ENCODE results near the gene PTPN3.

Gene PTPN3

DNA sequence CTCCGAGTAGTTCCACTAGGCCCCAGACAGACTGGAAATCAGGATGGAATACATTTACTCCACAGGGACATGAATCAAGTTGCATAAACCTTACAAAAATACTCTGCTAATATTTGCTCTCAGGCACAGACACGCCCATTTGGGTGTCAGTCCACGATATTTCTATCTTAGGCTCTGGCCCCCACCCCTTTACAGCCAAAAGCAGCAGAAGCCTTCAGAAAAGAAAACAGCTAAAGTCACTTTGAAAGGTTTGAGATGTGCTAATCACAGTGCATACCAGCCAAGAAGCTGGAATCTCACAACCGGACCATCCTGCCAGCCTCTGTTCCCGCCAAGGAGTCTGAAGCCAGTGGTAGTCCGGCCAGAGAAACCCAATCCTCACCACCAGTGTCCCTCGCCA is 22.6 kb downstream of the PTPN3 start:
- no peak for DNase-seq (ENCODE audit: low spot score)

DNA sequence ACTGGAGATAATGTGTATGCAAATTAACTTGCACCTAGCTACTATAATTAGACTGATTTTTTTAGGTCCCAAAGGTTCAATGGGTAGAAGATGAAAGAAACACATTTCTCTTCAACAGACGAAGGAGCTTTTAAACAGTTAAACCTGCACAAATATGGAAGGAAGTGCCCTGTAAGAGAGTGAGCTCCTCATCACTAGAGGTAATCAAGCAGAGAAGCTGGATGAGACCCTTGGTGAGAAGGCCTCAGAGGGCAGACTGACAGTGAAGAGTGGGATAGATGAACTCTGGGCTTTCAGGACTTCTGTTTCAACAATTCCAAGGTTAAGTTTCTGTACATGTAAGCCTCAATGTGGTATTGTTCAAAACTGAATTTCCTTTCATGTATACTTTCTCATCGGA is 23.2 kb downstream of the PTPN3 start:
- no peak for DNase-seq (ENCODE audit: low spot score)

DNA sequence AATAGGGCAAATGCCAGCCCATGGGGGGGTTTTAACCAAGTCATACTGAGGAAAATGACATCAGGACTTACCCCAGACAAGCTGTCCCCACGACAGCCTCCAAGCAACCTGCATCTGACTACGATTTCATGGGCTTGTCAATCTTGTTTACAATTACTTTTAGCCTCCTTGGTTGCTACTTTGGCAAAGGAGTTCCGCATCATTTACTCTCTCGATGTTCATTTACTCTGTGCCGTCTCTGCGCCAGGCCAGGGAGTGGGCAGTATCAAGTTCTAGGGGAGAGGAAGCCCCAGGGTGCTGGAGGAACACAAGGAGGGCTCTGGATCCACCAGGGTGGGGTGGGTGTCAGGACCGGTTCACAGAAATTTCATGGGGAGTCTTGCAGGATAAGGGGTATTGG is 23.9 kb downstream of the PTPN3 start:
- no peak for DNase-seq (ENCODE audit: low spot score)

DNA sequence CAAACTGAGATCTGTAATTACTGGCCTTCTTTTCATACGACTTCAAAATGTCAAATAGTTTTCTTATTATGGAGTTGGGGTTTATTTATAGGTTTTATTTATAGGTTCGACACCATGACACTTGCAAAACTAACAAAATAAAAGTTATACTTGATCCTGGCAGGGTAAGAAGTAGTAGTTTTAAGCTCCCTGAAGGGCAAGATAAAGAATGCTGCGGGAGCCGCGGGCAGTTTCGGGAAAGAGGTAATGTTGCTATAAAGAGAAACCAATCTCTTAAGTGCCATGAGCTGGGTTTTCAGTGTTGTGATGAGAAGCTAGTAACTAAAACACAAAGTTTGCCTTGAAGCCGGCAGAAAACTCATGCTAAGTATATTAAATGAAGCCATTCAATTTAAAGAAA is 24.8 kb downstream of the PTPN3 start:
- DNase-seq (ENCODE audit: low spot score): no peak

DNA sequence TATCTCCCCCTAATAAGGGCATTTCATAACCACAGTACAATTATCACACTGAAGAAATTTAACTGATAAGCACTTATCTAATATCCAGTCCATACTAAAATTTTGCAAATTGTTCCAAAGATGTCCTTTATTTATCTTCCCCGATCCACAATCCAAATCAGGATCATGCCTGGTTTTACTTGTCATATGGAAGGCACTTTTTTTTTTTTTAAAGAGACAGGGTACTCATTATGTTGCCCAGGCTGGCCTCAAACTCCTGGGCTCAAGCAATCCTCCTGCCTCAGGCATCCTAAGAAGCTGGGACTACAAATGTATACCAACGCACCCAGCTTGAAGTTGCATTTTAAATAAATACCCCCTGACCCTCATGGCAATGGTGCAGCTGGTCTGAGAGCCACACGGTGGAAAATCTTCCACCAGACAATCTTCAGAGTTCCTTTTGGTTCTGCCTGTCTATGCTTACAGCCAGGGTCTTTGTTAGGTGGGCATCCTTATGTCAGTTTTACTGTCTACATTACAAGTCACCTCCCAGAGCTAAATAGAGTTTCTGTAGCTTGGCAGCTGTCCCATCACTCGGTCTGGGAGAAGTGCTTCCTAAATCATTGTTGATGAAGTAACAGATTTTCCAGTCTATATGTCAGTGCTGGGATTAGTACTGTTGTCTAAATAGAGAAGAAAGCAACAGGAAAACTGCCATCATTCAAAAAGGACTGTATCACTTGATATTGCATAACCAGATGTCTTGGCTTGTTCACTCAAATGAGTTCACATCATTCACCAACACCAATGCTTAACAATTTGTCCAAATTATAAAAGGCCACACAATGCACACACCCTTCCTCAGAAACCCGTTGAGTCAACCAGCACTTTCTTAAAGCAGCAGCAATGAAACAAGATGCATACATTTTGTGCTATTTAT is 26.4 kb downstream of the PTPN3 start:
- DNase-seq (ENCODE audit: low spot score): no peak

DNA sequence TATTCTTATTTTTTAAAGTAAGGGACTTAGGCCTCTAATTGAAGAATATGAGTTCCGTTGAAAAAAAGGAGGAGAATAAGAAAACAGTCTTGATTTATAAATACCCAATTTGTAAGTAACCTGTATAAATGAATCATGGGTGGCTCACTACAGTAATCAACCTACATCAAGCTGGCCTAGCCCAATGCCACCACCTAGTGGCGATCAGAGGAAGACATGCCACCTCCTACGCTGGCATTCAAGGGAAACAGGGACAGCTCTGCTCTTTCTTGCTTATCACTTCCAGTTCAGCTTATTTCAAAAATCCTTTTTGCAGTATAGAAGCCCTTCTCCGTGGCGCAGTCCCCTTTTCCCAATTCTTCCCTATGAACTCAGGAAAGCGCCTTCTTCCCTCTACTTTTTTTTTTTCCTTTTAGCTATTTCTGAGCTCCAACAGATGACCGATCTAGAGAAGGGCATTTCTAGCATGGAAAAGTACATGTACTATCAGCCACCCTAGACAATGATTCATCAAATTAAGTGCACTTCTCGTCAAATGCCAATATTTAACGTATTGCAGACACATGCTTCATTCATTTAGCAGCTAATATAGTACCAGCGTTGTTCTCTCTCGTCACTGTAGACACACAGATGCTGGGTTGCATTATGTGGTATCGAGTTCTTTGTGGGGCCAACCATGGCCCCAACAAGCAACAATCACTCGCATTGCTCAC is 28.3 kb downstream of the PTPN3 start:
- DNase-seq (ENCODE audit: low spot score): peak; percentile 84

DNA sequence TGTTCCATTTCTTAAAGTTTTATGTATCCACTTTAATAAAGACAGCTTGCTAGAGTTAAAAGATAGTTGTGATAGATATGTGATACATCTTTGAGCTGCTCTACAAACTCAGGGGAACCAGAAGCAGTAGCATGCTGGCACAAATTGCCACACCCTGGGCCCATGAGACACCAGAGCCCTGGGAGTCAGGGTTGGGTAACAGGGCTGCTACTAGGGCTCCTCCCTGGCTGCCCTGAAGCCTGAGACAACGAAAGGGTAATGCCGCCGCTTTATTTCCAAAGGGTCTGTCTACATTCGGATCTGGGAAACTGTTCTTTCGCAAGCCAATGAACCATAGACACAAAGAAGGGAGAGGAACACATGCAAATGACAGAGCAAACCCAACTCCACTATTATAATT is 29.2 kb downstream of the PTPN3 start:
- DNase-seq (ENCODE audit: low spot score): no peak

DNA sequence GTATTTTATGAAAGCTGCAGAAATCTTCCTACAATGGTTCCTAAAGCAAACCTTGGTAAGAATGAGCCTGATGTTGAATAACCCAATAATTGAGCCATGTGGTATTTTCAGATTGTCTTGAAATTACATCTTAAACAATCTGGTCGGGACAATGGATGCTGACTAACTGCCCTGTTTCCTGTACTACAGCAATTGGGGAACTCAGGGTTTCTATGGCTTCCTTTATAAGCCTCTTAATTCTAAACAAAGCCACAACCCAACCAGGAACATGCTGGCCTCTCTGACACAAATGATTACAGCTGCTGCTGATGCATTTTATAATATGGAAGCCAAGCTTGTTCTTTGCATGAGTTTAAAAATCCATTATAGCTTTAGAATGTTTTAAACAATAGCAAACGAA is 30.2 kb downstream of the PTPN3 start:
- DNase-seq (ENCODE audit: low spot score): no peak

DNA sequence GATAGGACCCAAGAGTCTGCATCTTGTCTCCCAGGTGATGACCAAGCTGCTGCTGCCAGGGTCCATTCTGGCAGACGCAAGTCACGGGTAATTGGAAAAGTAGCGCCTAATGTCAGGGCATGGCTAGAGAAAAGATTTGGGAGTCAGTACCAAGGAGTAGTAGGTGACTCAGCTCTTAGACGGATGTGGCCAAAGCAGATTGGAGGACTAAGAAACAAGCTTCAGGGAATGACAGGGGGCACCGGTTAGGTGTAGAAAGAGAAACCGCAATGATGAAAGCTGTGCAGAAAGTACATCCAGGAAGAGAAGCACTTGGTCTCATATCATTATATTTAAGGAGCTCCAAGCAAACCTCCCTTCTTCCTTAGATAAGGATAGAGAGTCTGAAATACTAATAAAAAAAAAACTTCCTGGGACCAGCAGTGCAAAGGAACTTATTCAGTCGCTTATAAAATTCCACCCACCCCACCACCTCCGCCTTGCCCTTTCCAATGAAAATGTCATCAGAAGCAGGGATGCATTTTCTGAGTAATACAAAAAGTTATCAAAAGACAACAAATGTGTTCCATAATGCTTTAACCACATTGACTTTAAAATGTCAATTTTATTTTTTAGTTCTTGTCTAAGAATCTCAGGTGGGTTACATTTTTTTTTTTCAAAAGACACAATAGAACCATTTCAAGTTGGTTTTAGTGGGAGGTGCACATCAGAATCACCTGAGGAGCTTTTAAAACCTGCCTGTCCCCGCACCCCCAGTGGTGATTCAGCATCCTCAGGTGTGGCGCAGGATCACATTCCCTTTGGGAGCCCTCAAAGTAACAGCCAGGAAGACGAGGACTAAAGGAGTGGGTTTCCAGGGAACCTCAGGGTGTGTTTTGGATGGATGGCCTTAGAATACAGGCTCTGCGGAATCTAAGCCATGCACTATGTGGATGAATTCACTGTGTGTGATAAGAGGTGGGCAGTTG is 31.2 kb downstream of the PTPN3 start:
- no peak for DNase-seq (ENCODE audit: low spot score)

DNA sequence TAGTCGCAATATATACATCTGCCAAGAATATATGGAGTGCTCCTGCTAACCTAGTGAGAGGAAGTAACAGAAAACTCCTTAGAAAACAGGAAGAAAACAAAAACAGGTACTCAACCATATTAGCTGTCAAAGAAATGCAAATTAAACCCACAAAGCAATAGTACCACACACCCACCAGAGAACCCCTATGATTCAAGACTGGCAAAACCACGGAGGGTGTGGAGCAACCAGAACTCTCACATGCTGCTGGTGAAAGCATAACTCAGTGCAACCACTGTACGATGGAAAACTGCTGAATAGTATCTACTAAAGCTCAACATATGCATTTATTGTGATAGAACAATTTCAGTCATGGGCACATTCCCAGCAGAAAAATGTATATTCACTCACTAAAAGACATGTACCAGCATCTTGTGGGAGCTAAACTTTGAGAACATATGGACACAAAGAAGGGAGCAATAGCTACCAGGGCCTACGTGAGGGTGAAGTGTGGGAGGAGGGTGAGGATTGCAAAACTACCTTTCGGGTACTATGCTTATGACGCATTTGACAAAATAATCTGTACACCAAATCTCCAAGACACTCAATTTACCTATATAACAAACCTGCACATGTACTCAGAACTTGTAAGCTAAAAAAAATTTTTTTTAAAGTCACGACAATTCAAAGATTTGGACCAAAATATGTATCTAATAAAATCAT is 34.0 kb downstream of the PTPN3 start:
- DNase-seq (ENCODE audit: low spot score): no peak

DNA sequence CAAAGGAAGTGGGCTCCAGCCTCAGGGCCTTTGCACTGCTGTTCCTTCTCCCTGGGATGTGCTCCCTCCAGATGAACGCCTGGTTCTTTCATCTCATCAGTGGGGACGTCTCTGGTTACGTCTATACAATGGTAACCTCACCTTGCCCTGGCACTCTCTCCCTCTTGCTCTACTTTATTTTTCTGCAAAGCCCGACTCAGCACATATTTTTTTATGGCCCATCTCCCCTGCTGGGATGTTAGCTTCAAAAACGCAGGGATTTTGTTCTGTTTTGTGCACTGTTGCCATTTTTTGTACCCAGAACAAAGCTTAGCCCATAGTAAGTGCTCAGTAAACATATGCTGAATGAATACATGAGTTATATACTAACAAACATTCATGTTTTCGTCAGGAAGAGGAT is 37.5 kb downstream of the PTPN3 start:
- DNase-seq (ENCODE audit: low spot score): no peak

DNA sequence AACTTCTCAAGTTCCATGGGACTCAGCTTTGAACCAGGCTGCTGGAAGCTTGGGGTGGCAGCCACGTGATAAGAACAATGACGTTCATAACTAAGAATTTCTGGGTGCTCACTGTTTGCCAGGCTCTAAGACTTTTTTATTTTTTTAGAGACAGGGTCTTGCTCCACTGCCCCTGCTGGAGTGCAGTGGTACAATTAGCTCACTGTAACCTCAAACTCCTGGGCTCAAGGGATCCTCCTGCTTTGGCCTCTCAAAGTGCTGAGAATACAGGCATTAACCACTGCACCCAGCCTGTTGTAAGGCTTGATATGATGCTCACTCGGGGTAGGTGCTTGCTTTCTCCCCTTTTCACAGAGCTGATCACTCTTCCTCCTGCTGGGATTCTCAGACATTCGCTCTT is 38.7 kb downstream of the PTPN3 start:
- no peak for DNase-seq (ENCODE audit: low spot score)

DNA sequence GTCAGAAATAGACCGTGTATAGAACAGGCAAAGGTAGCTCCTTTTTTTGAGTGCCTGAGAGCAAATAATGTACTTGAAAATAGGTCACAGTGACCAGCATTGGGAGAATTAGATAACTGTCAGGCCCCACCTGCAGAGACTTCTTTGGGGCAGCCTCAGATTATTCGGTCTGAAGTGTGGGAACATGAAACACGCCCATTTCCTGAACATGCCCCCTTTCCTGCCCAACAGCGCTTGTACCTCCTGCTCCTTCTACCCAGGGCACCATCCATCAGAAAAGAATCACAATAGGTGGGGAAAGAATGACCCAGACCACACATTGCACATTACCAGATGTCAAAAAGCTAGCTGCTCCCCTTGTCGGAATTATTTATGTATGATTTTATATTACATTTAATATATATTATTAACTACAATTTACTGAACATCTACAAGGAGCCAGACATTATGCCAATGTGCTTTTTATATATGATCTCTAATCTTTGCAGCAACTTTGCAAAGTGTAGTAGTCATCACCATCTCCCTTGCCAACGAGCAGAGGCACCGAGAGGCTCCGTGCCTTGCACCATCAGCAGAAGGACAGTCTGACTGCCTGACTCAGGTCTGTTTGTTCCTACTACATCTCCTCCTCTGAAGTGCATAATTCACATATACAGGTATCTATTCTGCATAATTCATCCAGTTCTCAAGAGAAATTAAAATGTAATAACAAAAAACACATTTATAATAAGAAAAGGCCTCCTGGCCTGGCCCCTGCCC is 39.5 kb downstream of the PTPN3 start:
- DNase-seq (ENCODE audit: low spot score): no peak

DNA sequence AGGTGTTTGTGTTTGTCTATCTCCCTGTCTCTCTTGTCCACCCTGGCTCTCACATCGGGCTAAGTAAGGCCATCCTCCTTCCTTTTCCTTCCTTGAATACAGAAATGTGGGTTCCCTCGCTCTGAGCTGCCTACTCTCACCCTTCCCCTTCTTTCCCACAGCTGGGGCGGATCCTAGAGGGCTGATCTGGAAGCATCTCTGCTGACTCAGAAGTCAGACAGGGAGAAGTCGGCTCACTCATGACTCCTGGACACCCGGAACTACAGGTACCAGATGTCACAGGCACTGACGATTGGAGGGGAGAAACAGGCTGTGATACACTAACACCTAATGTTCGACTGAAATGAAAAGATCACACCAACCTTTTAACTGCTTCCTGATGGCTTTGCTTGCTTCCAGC is 41.3 kb downstream of the PTPN3 start:
- DNase-seq (ENCODE audit: low spot score): no peak

DNA sequence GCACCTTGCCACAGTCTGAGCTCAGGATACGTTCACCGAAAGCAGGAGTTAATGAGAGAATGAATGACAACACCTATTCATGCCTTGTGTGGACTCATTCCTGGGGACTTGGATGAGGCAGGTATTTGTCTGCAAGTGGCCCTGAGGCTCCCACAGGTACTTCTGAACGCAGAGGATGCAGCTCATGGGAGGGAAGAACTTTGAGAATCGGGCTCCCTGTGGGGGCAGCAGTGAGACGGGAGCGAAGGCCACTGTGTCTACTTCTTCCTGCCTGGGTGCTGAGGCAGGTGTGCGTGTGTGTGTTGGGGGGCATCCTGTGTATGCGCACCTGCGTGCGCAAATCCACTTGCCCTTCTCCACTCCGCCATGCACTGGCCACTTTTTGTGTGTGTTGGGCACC is 42.2 kb downstream of the PTPN3 start:
- no peak for DNase-seq (ENCODE audit: low spot score)

DNA sequence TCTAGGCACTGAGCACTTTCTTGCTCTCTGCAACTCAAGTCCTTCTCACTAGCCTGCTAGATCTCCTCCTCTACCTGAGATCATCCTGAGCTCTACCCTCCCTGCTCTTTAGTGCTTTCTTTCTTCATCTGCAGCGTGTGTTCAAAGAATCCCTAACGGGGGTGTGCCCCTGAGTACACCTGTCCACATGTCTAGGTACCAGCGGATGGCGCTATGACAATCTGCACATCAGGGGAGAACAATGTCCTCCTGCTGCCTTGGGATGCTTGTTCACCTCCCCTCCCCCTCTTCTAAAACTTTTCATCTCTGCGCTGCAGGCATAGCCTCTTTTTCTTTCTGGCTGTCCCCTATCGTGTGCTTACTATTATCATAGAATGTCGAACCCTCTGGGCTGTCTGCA is 42.7 kb downstream of the PTPN3 start:
- no peak for DNase-seq (ENCODE audit: low spot score)

DNA sequence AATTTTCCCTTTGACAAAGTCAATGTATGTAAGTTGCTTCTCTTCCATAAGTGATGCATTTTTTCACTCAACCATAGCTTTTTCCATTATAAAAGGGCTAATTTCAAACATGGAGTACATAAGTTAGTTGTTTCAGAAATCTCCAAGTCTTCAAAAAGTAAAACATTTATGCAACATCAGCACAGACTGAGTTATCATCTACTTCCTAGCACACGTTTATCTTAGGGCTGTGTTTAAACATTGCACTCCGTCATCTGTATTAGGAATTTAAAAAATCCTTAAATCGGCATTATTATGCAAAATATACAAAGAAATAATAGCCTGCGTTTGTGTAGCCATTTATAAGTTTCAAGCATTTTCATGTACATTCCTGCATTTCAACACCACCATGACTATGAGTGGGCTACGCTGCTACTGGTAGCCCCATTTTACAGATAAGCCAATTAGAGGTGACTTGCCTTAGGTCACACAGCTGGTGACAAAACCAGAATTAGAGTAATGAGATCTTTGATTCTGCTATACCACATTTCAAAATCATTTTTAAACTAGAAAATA is 43.4 kb downstream of the PTPN3 start:
- no peak for DNase-seq (ENCODE audit: low spot score)

DNA sequence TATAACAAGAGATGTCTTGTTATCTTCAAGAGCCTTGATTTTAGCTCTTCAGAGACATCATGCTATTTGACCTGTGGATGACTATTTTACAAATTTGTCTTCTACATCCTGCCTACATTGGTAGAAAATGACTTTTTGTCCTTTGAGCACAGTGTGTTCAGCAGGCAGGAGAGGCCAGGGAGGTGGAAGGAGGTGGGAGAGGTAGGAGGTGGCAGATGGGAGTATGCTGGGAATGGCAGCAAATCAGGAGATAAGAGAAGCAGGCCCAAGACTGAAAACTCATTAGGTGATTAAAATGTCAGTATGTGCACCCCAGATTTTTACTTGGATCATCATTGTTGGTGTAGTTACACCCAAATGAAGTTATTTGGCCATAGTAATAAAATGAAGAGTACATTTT is 44.1 kb downstream of the PTPN3 start:
- no peak for DNase-seq (ENCODE audit: low spot score)

DNA sequence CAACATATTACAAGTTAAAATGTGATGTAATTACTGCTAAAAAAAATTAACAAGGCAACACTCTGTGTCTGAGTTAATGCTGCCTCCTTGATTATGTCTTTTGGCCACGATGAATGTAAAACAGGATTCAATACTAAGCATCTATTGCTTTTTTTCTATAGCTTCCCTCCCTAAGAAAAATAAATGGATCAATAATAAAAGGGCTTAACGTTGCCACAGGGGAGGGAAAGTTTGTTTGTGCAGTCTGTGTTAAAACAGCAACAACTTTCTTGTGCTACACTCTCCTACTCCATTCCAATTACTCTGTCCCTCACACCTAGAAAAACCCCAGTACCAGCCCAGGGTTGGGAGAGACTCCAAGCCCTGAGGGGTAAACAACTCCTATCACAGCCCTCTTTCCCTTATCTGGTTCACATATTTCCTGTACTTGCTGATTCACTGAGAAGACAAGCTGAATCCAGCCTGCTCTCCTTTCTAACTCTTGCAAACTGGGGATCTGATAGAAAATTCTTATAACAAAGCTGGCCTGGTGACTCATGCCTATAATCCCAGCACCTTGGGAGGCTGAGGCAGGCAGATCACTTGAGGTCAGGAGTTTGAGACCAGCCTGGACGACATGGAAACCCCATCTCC is 44.8 kb downstream of the PTPN3 start:
- DNase-seq (ENCODE audit: low spot score): no peak

DNA sequence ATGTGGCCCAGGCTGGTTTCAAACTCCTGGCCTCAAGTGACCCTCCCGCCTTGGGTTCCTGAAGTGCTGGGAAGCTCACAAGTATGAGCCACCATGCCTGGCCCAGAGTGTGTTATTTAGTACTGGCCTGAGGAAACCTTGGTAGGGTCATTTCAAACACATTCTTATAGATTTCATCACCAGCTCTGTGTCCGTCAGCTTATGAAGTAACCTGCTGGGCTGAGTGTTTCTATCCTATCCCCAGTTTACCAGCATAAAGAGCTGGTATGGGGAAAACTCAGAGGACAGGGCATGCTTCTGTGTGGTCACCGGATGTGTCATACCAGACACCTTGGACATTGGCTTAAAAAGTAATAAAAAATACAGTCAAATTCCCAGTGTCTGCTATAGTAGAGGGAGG is 45.3 kb downstream of the PTPN3 start:
- peak; percentile 41 for DNase-seq (ENCODE audit: low spot score)

All from AG20443 (cell line).